Measurements from ENCODE around the gene SLIT3.

DNA sequence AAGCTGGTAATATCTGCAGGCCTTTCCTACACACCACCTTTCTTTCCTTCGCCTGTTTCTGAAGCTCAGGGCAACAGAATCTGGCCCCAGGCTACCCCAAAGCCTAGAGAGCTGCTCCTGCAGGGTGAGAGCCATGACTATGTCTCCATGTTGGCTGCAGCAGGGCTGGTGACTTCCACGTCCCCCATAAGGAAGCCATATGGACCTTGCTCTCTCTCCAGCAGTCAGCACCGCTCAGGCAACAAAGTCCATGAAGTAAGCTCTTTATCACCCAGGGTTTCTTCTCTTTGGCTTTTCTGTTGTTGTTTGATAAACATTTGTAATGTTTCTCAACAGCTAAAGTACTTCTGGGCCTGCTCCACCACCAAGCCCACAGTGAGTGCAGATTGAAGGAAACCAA, 125.2 kb downstream of the SLIT3 start:
- no peak for TF ChIP-seq TAF1 (IDR thresholded peaks at IDR 0.05; ENCODE audit: low read depth, low read length)
- no peak for TF ChIP-seq POLR2A (IDR thresholded peaks at IDR 0.05; ENCODE audit: low read depth, low read length)
- no peak for TF ChIP-seq POLR2AphosphoS5 (IDR thresholded peaks at IDR 0.05; ENCODE audit: low read depth, low read length)

Data from GM12891 (cell line).